ENCODE results near the gene MYO9B.

The MYO9B gene

GRCh38 chr19:17211547-17212446 is 136.2 kb downstream of the MYO9B start:
- no peak for DNase-seq (ENCODE audit: low read depth in 2 of 3, low spot score in 2 of 3)

GRCh38 chr19:17213334-17213733 is 137.8 kb downstream of the MYO9B start:
- no peak for DNase-seq (ENCODE audit: low read depth in 2 of 3, low spot score in 2 of 3)

GRCh38 chr19:17214508-17215126 is 139.0 kb downstream of the MYO9B start:
- DNase-seq (ENCODE audit: low read depth in 2 of 3, low spot score in 2 of 3), result no peak

DNA sequence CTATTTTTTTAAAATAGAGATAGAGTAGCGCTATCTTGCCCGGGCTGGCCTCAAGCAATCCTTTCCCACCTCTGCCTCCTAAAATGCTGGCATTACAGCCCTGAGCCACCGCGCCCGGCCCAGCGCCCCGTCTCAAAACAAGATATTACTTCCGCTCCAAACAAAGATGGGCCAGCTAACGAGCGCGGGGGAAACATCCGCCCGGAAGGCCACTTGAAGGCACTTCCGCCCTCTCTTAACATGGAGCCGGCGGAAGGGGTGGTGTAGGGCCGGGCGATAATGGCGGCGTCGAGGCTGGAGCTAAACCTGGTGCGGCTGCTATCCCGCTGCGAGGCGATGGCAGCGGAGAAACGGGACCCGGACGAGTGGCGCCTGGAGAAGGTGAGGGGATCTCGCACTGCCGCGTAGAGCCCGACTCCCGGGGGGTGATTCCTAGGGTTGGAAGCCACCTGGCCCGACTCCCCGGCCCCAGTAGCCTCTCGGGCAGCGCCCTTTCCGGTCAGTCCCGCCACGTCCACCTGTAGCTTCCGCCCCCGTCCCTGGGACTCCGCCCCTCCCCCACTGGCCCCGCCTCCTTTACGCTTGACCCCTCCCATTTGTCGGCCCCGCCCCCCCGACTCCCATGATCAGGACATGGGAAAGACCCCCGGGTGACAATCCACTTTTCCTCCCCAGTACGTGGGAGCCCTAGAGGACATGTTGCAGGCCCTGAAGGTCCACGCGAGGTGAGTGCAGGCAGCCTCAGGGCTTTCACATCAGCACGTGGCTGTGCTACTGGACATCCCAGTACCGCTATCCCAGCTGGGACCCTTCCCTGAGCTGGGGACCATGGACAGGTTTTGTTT is 139.8 kb downstream of the MYO9B start, which contains the start of gene USE1:
USE1 (plus strand) TSS at position 231 of the 845 bp plus-strand sequence; CDS start at position 280, 49 bp downstream.
- peak; percentile 57 to 65 (median 63) for DNase-seq (ENCODE audit: low read depth in 2 of 3, low spot score in 2 of 3)

- DNase-seq (ENCODE audit: low read depth in 2 of 3, low spot score in 2 of 3), result no peak
These were observed 140.6 kb downstream of the MYO9B start for GRCh38 chr19:17216058-17216670.

GRCh38 chr19:17219286-17219685 is 143.7 kb downstream of the MYO9B start:
- DNase-seq (ENCODE audit: low read depth in 2 of 3, low spot score in 2 of 3), result no peak

- no peak for DNase-seq (ENCODE audit: low read depth in 2 of 3, low spot score in 2 of 3)
These were observed 144.7 kb downstream of the MYO9B start for GRCh38 chr19:17220207-17220758.

- DNase-seq (ENCODE audit: low read depth in 2 of 3, low spot score in 2 of 3), result no peak
These were observed 149.5 kb downstream of the MYO9B start for GRCh38 chr19:17225053-17225452.

GRCh38 chr19:17226002-17226933 is 150.7 kb downstream of the MYO9B start, which contains the start of gene OCEL1:
OCEL1 (plus strand) TSS chr19:17226226; CDS start chr19:17226248, 22 bp downstream.
- DNase-seq (ENCODE audit: low read depth in 2 of 3, low spot score in 2 of 3), result peak; percentile 89 to 92 (median 90)

- DNase-seq (ENCODE audit: low read depth in 2 of 3, low spot score in 2 of 3), result no peak
These were observed 152.3 kb downstream of the MYO9B start for GRCh38 chr19:17227798-17228367.

DNA sequence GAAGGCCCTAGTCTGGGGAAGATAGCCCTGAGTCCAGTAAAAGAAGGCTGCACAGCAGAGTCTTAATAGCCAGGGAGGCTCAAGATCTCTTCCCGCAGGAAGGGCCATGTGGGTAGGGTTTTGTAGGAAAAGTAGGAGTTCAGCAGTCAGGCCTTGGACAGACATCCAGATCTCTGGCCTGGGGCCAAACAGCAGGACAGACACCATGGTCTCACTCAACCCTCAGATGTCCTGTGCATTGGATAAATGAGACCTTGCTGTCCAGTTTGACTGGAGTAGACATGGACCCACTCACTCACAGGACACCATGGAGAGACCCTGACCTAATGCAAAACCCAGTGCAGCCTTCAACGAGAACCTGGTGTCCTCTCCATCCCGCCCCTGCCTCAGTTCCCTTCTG is 154.3 kb downstream of the MYO9B start:
- DNase-seq (ENCODE audit: low read depth in 2 of 3, low spot score in 2 of 3), result no peak

DNA sequence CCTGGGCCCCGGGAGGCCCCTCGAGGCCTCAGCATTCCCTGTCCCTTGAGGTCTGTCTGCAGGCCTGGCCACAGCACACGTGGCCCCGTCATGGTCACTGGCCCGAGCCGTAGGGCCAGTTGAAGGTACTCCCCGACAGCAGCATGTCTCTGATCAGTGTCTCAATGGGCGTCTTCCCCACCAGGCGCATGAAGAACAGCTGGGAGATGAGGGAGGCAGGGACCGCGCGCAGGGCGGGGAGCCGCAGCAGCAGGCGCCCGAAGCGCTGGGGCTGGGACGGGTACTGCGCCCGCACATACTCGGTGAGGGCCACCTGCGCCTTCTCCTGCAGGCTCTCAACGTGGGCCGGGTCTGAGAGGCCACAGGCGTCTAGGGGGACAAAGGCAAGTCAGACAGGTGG is 156.7 kb downstream of the MYO9B start:
- no peak for DNase-seq (ENCODE audit: low read depth in 2 of 3, low spot score in 2 of 3)

DNA sequence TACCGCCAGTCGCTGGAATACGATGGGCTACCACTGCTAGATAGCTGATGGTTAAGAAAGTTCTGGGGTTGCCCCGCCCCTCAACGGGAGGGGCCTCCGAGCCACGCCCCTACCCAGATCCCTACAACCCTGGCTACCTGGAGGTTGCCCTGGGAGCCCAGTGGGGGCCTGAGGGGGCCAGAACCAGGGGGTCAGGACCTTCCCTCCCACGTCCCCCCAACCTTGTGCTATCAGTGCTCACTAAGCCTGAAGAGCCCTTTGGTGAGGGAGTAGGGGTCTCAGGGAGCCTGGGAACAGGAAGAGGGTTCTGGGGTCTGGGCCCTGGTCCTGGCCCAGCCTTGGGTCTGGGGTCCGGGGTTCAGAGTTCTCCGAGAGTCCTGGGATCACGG is 159.3 kb downstream of the MYO9B start:
- DNase-seq (ENCODE audit: low read depth in 2 of 3, low spot score in 2 of 3), result peak in 1 of 3 experiments; percentile 36

DNA sequence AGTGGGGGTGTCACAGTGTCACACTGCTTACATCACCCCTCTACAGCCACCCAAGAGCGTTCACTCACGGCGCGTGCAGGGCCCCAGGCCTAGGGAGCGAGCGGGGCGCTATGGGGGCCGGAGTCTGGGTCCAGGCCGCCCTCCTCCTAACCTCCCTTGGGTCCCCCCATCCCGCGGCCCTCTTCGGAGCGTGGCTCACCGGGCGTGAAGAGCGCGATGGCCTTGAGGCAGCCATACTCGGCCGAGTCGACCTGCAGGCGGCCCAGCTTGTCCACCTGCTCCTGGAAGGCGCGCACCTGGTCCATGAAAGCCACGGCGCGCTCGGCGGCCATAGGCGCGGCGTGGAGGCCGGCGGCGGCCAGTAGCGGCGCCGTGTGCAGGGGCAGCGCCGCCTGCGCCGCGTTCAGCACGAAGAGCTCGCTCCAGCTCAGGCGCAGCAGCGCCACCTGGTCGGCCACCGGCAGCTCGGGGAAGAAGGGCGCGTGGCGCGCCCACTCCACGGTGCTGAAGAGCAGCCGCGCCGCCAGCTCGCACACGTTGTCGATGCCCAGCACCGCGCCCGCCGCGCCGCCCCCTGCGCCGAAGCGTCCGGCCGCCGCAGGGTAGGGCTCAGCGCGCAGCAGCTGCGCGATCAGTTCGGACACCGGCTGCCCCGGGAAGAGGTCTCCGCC is 159.9 kb downstream of the MYO9B start:
- DNase-seq (ENCODE audit: low read depth in 2 of 3, low spot score in 2 of 3), result peak in 2 of 3 experiments; percentile 40

DNA sequence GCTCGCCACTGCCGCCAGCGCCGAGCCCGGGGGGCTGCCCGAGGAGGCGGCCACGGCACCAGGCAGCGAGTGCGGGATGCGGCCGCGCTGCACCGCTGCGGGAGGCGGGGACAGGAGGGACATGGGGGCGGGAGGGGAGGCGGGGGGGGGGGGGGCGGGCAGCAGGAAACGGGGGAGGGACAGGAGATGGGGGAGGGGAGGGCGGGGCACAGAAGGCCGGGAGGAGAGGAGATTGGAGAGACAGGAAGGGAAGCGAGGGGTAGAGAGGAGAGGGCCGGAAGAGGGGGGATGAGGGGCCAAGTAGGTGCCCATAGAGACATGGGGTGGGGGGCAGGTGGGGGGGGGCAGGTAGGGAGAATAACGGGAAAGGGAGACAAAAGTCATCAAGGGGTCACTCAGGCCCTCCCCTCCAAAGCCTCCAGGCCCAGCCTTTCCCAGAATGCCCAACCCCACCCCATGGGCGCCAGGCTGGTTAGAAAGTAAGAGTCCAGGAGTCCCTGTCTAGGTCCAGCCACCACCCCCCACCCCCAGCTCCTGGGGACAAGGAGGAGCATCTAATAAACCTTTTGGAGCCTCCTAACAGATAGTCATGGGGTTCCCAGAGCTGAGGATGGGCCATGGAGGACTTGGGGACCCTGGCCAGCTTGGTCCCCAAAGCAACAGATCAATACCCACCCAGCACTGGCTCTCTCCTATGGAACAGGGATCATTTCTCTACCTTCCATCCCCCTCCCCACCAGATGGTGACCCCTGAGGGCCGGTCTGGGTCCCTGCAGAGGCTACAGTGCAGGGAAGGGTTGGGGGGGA is 160.6 kb downstream of the MYO9B start:
- DNase-seq (ENCODE audit: low read depth in 2 of 3, low spot score in 2 of 3), result no peak

GRCh38 chr19:17236811-17237543 is 161.4 kb downstream of the MYO9B start:
- DNase-seq (ENCODE audit: low read depth in 2 of 3, low spot score in 2 of 3), result no peak
